Prostate gland (tissue), 2 donors: ENCODE data around the gene YOD1. TPM values are rescaled to one million over a fixed set of nuclear protein-coding genes. Genes with fewer than 3 reads are reported as not detected.

Experiments used
- DNase-seq: peaks from one replicate; pipeline ENCODE4 v3.0.0-alpha.2; 2019; ENCODE audit warnings: low spot score
- H3K27ac ChIP-seq, 2 donors: fragments of 200-600 bp; sonication (generic); 2 replicates each; pipeline ENCODE4 v1.5.1; 2017 to 2019
- H3K27me3 ChIP-seq: fragments of 200-600 bp; sonication (generic); replicated peaks from 2 replicates; pipeline ENCODE4 v1.5.1; 2019; ENCODE audit not compliant: insufficient read depth
- H3K36me3 ChIP-seq, 2 donors: fragments of 200-600 bp; sonication (generic); 1 replicate in 1 of 2; 2 replicates in 1 of 2; pipeline versions ENCODE4 v1.5.1 to v1.8.1; 2017 to 2019
- H3K4me1 ChIP-seq: fragments of 200-600 bp; sonication (generic); replicated peaks from 2 replicates; pipeline ENCODE4 v1.5.1; 2019
- H3K4me3 ChIP-seq, 2 donors: fragments of 200-600 bp; sonication (generic); 2 replicates each; pipeline ENCODE4 v1.5.1; 2017 to 2019
- H3K9me3 ChIP-seq: fragments of 200-600 bp; sonication (generic); 2 replicates; pipeline ENCODE4 v1.5.1; 2017
- POLR2A ChIP-seq: fragments of 450-650 bp; IDR thresholded peaks from one replicate; pipeline ENCODE4 v1.6.1; 2016; ENCODE audit warnings: antibody characterized with exemption, mild to moderate bottlenecking
- POLR2AphosphoS5 ChIP-seq: sonication (generic); formaldehyde crosslinking; IDR thresholded peaks from one replicate; pipeline ENCODE4 v1.6.1; 2017; ENCODE audit warnings: antibody characterized with exemption
- WGBS: methylation state at CpG from one replicate; pipeline ENCODE4 v1.1.5; 2018; 5-methylcytosine and 5-hydroxymethylcytosine counted together
- intact Hi-C: fragments of 100-400 bp; cut with DNase I; formaldehyde crosslinking; loops from one replicate; pipeline ENCODE4 v1.14.2; 2022
- total RNA-seq, 2 donors: library from RNA; depleted of rRNA; stranded (reverse); fragments of >200 nt; gene quantifications; one replicate each; pipeline ENCODE4 v1.1.0, GENCODE V29; 2016
- TF ChIP-seq, protein P1 (sequence below), 4 experiments: fragments of 200-600 bp in 2 of 4; fragments of 450-650 bp in 2 of 4; sonication (generic) in 2 of 4; IDR thresholded peaks; 1 replicate in 3 of 4; 2 replicates in 1 of 4; pipeline ENCODE4 v1.5.1; 2016 to 2019; ENCODE audit warnings: antibody characterized with exemption in 4 of 4, mild to moderate bottlenecking in 2 of 4, moderate library complexity in 2 of 4

Gene YOD1
- total RNA-seq, 2 donors from 2014 or later, result 6.2 to 10.8 TPM

DNA sequence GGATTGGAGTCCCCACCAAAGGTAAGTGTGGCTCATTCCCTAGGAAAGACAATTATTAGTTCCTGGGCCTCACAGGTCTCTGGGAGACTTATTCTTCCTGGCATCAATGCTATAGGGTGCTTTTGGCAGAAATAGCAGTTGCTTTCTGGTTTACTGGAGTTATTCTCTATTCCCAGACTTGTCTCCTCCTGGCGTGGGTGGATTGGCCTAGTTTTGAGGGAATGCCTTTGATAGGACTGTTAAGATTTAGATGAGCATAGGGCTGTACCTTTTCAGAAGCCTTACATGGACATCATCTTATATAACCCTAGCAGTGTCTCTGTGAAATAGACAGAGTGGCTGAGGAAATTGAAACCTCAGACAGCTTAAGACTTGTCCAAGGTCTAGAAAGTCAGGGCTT lies 11.1 kb upstream of the YOD1 start:
- 80% methylated on average over 1 of the region's 1 CpG for WGBS
- no peak overlapping the region for H3K27ac ChIP-seq
- H3K36me3 ChIP-seq, result no peaks in the 10 kb centered on the region
- no peak for DNase-seq
- intact Hi-C loops, result no loop called here
- H3K9me3 ChIP-seq, result no peaks in the 10 kb centered on the region
- H3K4me1 ChIP-seq, result no peaks in the 10 kb centered on the region
- H3K4me3 ChIP-seq, result no peak overlapping the region
- H3K27me3 ChIP-seq, result no peaks in the 10 kb centered on the region
- TF ChIP-seq, protein P1, sequence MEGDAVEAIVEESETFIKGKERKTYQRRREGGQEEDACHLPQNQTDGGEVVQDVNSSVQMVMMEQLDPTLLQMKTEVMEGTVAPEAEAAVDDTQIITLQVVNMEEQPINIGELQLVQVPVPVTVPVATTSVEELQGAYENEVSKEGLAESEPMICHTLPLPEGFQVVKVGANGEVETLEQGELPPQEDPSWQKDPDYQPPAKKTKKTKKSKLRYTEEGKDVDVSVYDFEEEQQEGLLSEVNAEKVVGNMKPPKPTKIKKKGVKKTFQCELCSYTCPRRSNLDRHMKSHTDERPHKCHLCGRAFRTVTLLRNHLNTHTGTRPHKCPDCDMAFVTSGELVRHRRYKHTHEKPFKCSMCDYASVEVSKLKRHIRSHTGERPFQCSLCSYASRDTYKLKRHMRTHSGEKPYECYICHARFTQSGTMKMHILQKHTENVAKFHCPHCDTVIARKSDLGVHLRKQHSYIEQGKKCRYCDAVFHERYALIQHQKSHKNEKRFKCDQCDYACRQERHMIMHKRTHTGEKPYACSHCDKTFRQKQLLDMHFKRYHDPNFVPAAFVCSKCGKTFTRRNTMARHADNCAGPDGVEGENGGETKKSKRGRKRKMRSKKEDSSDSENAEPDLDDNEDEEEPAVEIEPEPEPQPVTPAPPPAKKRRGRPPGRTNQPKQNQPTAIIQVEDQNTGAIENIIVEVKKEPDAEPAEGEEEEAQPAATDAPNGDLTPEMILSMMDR (IDR thresholded peaks at IDR 0.05), result no peak
- no peak for TF ChIP-seq POLR2AphosphoS5

DNA sequence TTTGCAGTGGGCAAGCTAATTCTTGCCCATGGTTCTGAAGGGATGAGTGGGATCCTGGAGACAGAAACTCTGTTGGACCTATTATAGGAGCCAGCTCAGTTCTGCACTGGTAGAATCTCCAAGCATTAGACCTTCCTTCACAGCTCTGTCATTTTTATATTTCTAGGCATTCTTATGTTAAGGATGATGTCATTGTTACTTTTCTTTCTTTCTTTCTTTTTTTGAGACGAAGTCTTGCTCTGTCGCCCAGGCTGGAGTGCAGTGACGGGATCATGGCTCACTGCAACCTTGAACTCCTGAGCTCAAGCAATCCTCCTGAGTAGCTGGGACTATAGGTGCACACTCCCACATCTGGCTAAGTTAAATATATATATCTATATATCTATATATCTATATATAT lies 9.6 kb upstream of the YOD1 start:
- no peaks in the 10 kb centered on the region for H3K36me3 ChIP-seq
- WGBS, result 71% methylated on average over 3 of the region's 3 CpGs
- TF ChIP-seq, protein P1 (IDR thresholded peaks at IDR 0.05), result no peak
- TF ChIP-seq POLR2A (no peak), POLR2AphosphoS5 (no peak)
- H3K27me3 ChIP-seq, result no peaks in the 10 kb centered on the region
- no peak for DNase-seq
- no peak overlapping the region for H3K27ac ChIP-seq
- no peaks in the 10 kb centered on the region for H3K4me1 ChIP-seq
- H3K9me3 ChIP-seq, result no peaks in the 10 kb centered on the region
- H3K4me3 ChIP-seq, result no peak overlapping the region
- intact Hi-C loops, result no loop called here

DNA sequence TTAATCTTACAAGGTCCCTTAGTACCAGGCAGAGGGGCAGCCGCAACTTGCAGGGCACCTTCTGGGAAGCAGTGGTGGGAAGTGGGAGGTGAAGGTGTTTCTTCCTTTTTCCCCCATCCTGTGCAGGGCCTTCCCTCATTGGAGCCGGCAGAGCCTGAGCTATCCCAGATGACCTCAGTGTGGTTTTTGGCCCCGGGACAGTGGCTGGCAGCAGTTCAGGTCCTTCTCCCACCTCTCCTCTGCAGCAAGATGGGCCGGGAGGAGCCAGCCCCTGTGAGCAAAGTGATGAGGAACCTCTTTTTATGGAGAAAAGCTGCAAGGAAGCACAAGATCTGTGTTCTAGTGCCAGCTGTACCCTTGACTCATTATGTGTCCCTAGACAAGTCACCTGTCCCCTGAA lies 8.9 kb upstream of the YOD1 start:
- intact Hi-C loops, result no loop called here
- WGBS, result 65% methylated on average over 4 of the region's 4 CpGs
- H3K9me3 ChIP-seq, result no peaks in the 10 kb centered on the region
- H3K27ac ChIP-seq, result no peak overlapping the region
- no peaks in the 10 kb centered on the region for H3K36me3 ChIP-seq
- H3K4me1 ChIP-seq, result no peaks in the 10 kb centered on the region
- no peak for DNase-seq
- H3K27me3 ChIP-seq, result no peaks in the 10 kb centered on the region
- H3K4me3 ChIP-seq, result no peak overlapping the region
- no peak for TF ChIP-seq POLR2A
- TF ChIP-seq, protein P1 (IDR thresholded peaks at IDR 0.05), result no peak
- no peak for TF ChIP-seq POLR2AphosphoS5

DNA sequence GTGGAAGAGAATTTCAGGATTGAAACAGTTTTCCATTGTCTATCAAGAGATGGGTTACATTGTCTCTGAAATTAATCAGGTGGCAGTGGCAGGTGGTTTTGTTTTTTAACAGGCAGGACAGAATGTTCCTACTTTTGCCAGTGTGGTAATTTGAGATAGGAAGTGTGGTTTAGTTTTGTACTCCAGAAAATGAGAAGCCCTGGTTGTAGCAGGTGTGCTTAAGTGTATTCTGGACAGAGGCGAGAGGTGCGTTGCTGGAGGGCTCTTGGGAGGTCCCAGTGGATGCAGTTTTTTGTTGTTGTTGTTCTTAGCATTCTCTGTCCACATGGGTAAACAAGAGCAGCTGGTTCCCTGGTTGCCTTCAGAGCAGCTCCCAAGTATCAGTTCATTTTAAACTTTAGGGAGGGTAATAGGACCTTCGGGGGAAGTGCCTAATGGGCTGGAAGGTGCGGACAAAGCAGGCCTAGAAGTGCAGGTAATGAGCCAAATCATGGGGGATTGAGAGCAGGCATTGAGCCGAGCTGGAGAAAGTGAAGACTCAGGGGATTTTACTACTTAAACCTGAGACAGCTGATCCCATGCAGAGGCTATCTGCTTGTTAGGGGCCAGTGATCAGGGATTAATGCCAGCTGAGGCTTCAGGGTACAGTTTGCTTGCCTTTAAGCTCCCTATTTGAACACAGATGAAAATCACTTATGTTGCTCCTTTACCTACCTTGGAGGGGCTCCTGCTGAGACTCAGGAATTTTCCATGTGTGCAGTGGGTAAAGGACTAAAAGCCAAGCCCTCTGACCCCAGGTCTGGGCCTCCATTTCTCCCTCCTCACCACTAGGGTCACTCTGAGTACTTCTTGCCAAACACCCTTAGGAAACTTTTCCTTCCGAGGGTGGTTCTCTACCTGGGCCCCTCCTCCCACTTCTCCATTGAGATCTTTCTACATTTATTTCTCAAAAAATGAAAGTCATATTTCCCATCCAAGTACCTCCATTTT lies 8.2 kb upstream of the YOD1 start:
- Histone ChIP-seq H3K27me3 (no peaks in the 10 kb centered on the region), H3K9me3 (no peaks in the 10 kb centered on the region), H3K36me3 (no peaks in the 10 kb centered on the region), H3K4me1 (no peaks in the 10 kb centered on the region), H3K27ac (no peak overlapping the region), H3K4me3 (no peak overlapping the region)
- no peak for DNase-seq
- WGBS, result 66% methylated on average over 6 of the region's 6 CpGs
- TF ChIP-seq POLR2AphosphoS5 (no peak), POLR2A (no peak)
- TF ChIP-seq, protein P1 (IDR thresholded peaks at IDR 0.05), result no peak
- intact Hi-C loops, result no loop called here

DNA sequence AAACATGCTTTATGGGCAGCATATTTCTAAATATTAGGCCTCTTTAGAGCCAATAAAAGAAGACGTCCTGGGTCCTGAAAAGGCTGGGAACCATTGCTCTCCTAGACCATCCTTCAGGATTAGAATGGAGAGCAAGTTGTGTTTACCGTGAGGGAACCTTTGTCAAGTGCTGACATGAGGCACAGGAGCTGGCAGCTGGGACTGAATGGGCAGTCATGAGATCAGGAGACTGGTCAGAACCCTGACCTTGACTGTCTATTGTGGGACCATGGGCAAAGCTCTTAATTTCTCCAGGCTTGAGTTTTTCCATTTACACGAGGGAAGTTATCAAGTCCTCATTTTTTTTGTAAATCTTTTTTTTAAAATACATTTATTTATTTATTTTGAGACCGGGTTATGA lies 7.2 kb upstream of the YOD1 start:
- H3K4me1 ChIP-seq, result no peaks in the 10 kb centered on the region
- no peak overlapping the region for H3K4me3 ChIP-seq
- no peaks in the 10 kb centered on the region for H3K9me3 ChIP-seq
- intact Hi-C loops, result no loop called here
- TF ChIP-seq, protein P1 (IDR thresholded peaks at IDR 0.05), result no peak
- TF ChIP-seq POLR2A, result no peak
- no peak for TF ChIP-seq POLR2AphosphoS5
- 82% methylated on average over 4 of the region's 4 CpGs for WGBS
- H3K36me3 ChIP-seq, result no peaks in the 10 kb centered on the region
- DNase-seq, result no peak
- no peak overlapping the region for H3K27ac ChIP-seq
- no peaks in the 10 kb centered on the region for H3K27me3 ChIP-seq
